Naive thymus-derived CD8-positive, alpha-beta T cell (primary cell): ENCODE data around the gene SHTN1. TPM values are rescaled to one million over a fixed set of nuclear protein-coding genes. Genes with fewer than 3 reads are reported as not detected.

Source experiments
- ATAC-seq, 2 donors: fragments of 150-1000 bp; cut with Tn5 transposase in 1 of 2; sonication (Bioruptor Pico), chemical (Tn5 transposase) in 1 of 2; 1 replicate in 1 of 2; 2 replicates in 1 of 2; pipeline ENCODE4 v1.10.0; 2021; ENCODE audit warnings: mild to moderate bottlenecking in 2 of 2, moderate library complexity in 2 of 2
- POLR2A ChIA-PET: fragments of 350-600 bp; sonication (Branson Sonifier 250); formaldehyde crosslinking; loops from one replicate; lab custom pipeline; 2021; ENCODE audit warnings: antibody characterized with exemption; lab: Charles Lee
- DNase-seq, 10 donors: peaks; one replicate each; pipeline versions ENCODE4 v3.0.0 to v3.0.0-alpha.2; 2020 to 2022
- H3K27ac Mint-ChIP-seq, 10 donors: one replicate each; pipeline ENCODE4 v1.8.0; 2020 to 2022; ENCODE audit warnings: mild to moderate bottlenecking in 10 of 10, mixed read lengths in 10 of 10, moderate library complexity in 4 of 10, inconsistent platforms in 1 of 10
- H3K27me3 Mint-ChIP-seq, 5 donors: one replicate each; pipeline ENCODE4 v1.8.0; 2021 to 2022; ENCODE audit warnings: mixed read lengths in 5 of 5
- H3K36me3 Mint-ChIP-seq, 3 donors: one replicate each; pipeline ENCODE4 v1.8.0; 2020 to 2022; ENCODE audit warnings: mixed read lengths in 3 of 3, mild to moderate bottlenecking in 2 of 3, inconsistent platforms in 1 of 3
- H3K4me1 Mint-ChIP-seq, 4 donors: one replicate each; pipeline ENCODE4 v1.8.0; 2021 to 2022; ENCODE audit warnings: mixed read lengths in 4 of 4
- H3K4me3 Mint-ChIP-seq, 10 donors: one replicate each; pipeline ENCODE4 v1.8.0; 2020 to 2022; ENCODE audit warnings: mild to moderate bottlenecking in 10 of 10, mixed read lengths in 10 of 10, moderate library complexity in 6 of 10, inconsistent platforms in 1 of 10
- H3K9me3 Mint-ChIP-seq, 9 donors: one replicate each; pipeline ENCODE4 v1.8.0; 2020 to 2022; ENCODE audit warnings: mixed read lengths in 9 of 9, mild to moderate bottlenecking in 3 of 9, inconsistent platforms in 1 of 9, moderate library complexity in 1 of 9
- polyA plus RNA-seq, 3 donors: library from polyadenylated mRNA; unstranded; fragments of 300-500 nt; fragmentation: Illumina TruSeq; gene quantifications; one replicate each; pipeline ENCODE4 v1.2.3, GENCODE V29; 2021
- total RNA-seq, 8 experiments: library from RNA in 2 of 8; stranded (reverse) in 2 of 8; gene quantifications; one replicate each; pipeline ENCODE4 v1.2.3 and lab custom pipeline; 2021 to 2026

SHTN1 gene
- total and polyA plus RNA-seq, 5 experiments from 2014 or later, result 0.25 TPM; not detected in 4

DNA sequence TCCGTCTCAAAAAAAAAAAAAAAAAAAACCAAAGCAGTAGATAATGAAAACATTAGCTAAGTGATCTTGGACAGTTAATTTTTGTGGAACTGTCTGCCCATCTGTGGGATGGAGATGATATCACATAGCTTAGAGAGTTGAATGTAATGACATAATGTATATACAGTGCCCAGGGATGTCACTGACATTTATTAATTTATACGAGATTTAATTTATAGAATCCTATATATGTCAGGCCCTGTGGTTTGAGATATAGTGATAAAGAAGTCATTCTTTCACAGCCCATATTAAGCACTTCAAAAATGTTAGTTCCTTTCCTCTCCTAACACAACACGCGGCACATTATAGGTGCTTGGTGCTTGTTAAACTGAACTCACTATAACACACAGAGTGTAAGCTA is 151.7 kb downstream of the SHTN1 start:
- Mint-ChIP-seq H3K4me1 (peaks cover 0 to 7% (median 7%) of the 10 kb centered on the region in 4 donors), H3K36me3 (peaks cover 0 to 6% (median 0%) of the 10 kb centered on the region in 3 donors), H3K9me3 (peaks cover 0 to 16% (median 5%) of the 10 kb centered on the region in 9 donors), H3K27me3 (peaks cover 25 to 37% (median 36%) of the 10 kb centered on the region in 5 donors), H3K4me3 (no peak overlapping the region), H3K27ac (no peak overlapping the region)
- POLR2A ChIA-PET, result interaction anchor here (0.7 kb wide), 1 partner anchor 1220 kb away, joined by 3 read pairs; no protein-coding TSS in a partner anchor
- DNase-seq (no peak), ATAC-seq (no peak)

DNA sequence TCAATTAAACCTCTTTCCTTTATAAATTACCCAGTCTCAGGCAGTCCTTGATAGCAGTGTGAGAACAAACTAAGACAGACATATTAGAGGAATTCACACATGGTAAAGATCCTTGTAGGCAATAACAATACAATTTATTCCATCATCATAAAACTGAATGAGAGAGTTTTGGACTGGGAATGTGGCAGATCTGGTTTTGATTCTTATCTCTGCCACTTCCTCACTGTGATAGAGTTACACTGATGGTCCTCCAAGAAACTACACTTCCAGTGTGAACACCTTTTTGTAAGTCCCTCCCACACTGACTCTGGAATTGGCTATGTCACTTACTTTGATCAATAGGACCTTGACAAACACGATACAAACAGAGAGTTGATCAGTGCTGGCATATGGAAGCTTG is 152.7 kb downstream of the SHTN1 start:
- DNase-seq (no peak), ATAC-seq (no peak)
- Mint-ChIP-seq H3K36me3 (no peaks in the 10 kb centered on the region), H3K27me3 (peaks cover 35 to 47% (median 46%) of the 10 kb centered on the region in 5 donors), H3K27ac (no peak overlapping the region), H3K9me3 (peaks cover 0 to 9% (median 2%) of the 10 kb centered on the region in 9 donors), H3K4me3 (no peak overlapping the region), H3K4me1 (peaks cover 3 to 13% (median 11%) of the 10 kb centered on the region in 4 donors)
- POLR2A ChIA-PET, result no interaction called here

- Mint-ChIP-seq H3K4me1 (peaks cover 3 to 13% (median 11%) of the 10 kb centered on the region in 4 donors), H3K9me3 (peaks cover 0 to 3% (median 0%) of the 10 kb centered on the region in 9 donors), H3K27ac (no peak overlapping the region), H3K27me3 (peaks cover 49 to 64% (median 57%) of the 10 kb centered on the region in 5 donors), H3K4me3 (peak overlapping the region in 4 of 10 donors; percentile 8 to 41 (median 36)), H3K36me3 (no peaks in the 10 kb centered on the region)
- POLR2A ChIA-PET, result no interaction called here
- no peak for DNase-seq
- no peak for ATAC-seq
Observed at GRCh38 chr10:116850058-116850611, 154.9 kb downstream of the SHTN1 start.

GRCh38 chr10:116849248-116850057 is 155.5 kb downstream of the SHTN1 start, which contains the start of gene ENO4:
TSS of gene ENO4 (plus strand) at chr10:116849499. CDS start at chr10:116849567, 68 bp downstream.
- no peaks in the 10 kb centered on the region for H3K36me3 Mint-ChIP-seq
- no peak for ATAC-seq
- H3K4me1 Mint-ChIP-seq, result peaks cover 3 to 13% (median 11%) of the 10 kb centered on the region in 4 donors
- H3K27ac Mint-ChIP-seq, result no peak within 1 kb of the TSS
- POLR2A ChIA-PET, result no interaction called here
- DNase-seq, result no peak
- H3K9me3 Mint-ChIP-seq, result peaks cover 0 to 3% (median 0%) of the 10 kb centered on the region in 9 donors
- peak within 1 kb of the TSS in 7 of 10 donors; percentile 8 to 54 (median 40) for H3K4me3 Mint-ChIP-seq
- H3K27me3 Mint-ChIP-seq, result peaks cover 51 to 66% (median 57%) of the 10 kb centered on the region in 5 donors

- Mint-ChIP-seq H3K4me1 (peaks cover 3 to 13% (median 11%) of the 10 kb centered on the region in 4 donors), H3K36me3 (no peaks in the 10 kb centered on the region), H3K4me3 (peak overlapping the region in 3 of 10 donors; percentile 20 to 46 (median 22)), H3K9me3 (peaks cover 0 to 3% (median 0%) of the 10 kb centered on the region in 9 donors), H3K27ac (no peak overlapping the region), H3K27me3 (peaks cover 51 to 66% (median 55%) of the 10 kb centered on the region in 5 donors)
- POLR2A ChIA-PET, result no interaction called here
- ATAC-seq, result no peak
- DNase-seq, result no peak
Observed at GRCh38 chr10:116848944-116849247, 156.1 kb downstream of the SHTN1 start.

- Mint-ChIP-seq H3K36me3 (no peaks in the 10 kb centered on the region), H3K4me1 (peaks cover 3 to 13% (median 11%) of the 10 kb centered on the region in 4 donors), H3K27me3 (peaks cover 50 to 66% (median 54%) of the 10 kb centered on the region in 5 donors), H3K4me3 (peak overlapping the region in 5 of 10 donors; percentile 20 to 54 (median 22)), H3K27ac (no peak overlapping the region), H3K9me3 (peaks cover 0 to 3% (median 0%) of the 10 kb centered on the region in 9 donors)
- DNase-seq (no peak), ATAC-seq (no peak)
- POLR2A ChIA-PET, result no interaction called here
Observed at GRCh38 chr10:116848032-116848943, 156.7 kb downstream of the SHTN1 start.

DNA sequence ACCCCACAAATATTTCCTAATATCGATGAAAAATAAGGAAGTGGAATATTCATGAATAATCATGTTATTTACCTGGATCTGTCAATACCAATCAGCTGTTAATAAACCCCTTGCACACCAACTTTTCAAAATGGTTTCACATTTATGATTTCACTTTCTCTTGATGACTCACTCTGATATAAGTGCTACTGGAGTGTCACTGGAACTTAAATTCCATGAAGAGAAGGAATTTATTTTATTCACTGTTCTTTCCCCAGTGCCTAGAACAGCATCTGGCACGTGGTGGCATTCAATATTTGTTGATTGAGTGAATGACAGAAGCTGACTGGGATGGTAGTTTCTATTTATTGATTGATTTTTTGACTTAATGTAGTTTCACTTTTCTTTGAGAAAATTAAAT is 159.2 kb downstream of the SHTN1 start:
- ATAC-seq (no peak), DNase-seq (no peak)
- Mint-ChIP-seq H3K27me3 (peaks cover 40 to 50% (median 42%) of the 10 kb centered on the region in 5 donors), H3K9me3 (peaks cover 0 to 3% (median 0%) of the 10 kb centered on the region in 9 donors), H3K27ac (no peak overlapping the region), H3K36me3 (no peaks in the 10 kb centered on the region), H3K4me1 (peaks cover 3 to 13% (median 11%) of the 10 kb centered on the region in 4 donors), H3K4me3 (no peak overlapping the region)
- POLR2A ChIA-PET, result no interaction called here

GRCh38 chr10:116840389-116841075 is 164.5 kb downstream of the SHTN1 start:
- Mint-ChIP-seq H3K36me3 (no peaks in the 10 kb centered on the region), H3K27ac (no peak overlapping the region), H3K9me3 (no peaks in the 10 kb centered on the region), H3K4me3 (no peak overlapping the region), H3K4me1 (no peaks in the 10 kb centered on the region), H3K27me3 (peaks cover 5 to 11% (median 6%) of the 10 kb centered on the region in 5 donors)
- no peak for DNase-seq
- POLR2A ChIA-PET, result no interaction called here
- no peak for ATAC-seq

- Mint-ChIP-seq H3K9me3 (no peaks in the 10 kb centered on the region), H3K27ac (no peak overlapping the region), H3K36me3 (no peaks in the 10 kb centered on the region), H3K27me3 (peaks cover 0 to 7% (median 3%) of the 10 kb centered on the region in 5 donors), H3K4me3 (no peak overlapping the region), H3K4me1 (no peaks in the 10 kb centered on the region)
- ATAC-seq (no peak), DNase-seq (no peak)
- POLR2A ChIA-PET, result no interaction called here
Observed at GRCh38 chr10:116838143-116838725, 166.8 kb downstream of the SHTN1 start.

- H3K4me1 Mint-ChIP-seq, result no peaks in the 10 kb centered on the region
- H3K27me3 Mint-ChIP-seq, result peaks cover 0 to 5% (median 3%) of the 10 kb centered on the region in 5 donors
- POLR2A ChIA-PET, result no interaction called here
- no peak overlapping the region for H3K27ac Mint-ChIP-seq
- ATAC-seq, result no peak
- no peak for DNase-seq
- H3K4me3 Mint-ChIP-seq, result no peak overlapping the region
- H3K36me3 Mint-ChIP-seq, result no peaks in the 10 kb centered on the region
- no peaks in the 10 kb centered on the region for H3K9me3 Mint-ChIP-seq
Observed at GRCh38 chr10:116836902-116837523, 168.0 kb downstream of the SHTN1 start.

- POLR2A ChIA-PET, result no interaction called here
- no peaks in the 10 kb centered on the region for H3K9me3 Mint-ChIP-seq
- H3K27ac Mint-ChIP-seq, result no peak overlapping the region
- H3K4me1 Mint-ChIP-seq, result no peaks in the 10 kb centered on the region
- no peak for DNase-seq
- H3K27me3 Mint-ChIP-seq, result peaks cover 0 to 10% (median 5%) of the 10 kb centered on the region in 5 donors
- no peaks in the 10 kb centered on the region for H3K36me3 Mint-ChIP-seq
- ATAC-seq, result no peak
- H3K4me3 Mint-ChIP-seq, result no peak overlapping the region
Observed at GRCh38 chr10:116836083-116836482, 168.9 kb downstream of the SHTN1 start.
